Measurements from ENCODE around the gene PIK3R2. TPM values are rescaled to one million over a fixed set of nuclear protein-coding genes. Genes with fewer than 3 reads are reported as not detected.

The PIK3R2 gene
- total and polyA plus RNA-seq, 2 of the 13 experiments (the other 11 are each of a cell fraction or from before 2014, with no cell fraction given): 18.6 to 25.3 TPM

DNA sequence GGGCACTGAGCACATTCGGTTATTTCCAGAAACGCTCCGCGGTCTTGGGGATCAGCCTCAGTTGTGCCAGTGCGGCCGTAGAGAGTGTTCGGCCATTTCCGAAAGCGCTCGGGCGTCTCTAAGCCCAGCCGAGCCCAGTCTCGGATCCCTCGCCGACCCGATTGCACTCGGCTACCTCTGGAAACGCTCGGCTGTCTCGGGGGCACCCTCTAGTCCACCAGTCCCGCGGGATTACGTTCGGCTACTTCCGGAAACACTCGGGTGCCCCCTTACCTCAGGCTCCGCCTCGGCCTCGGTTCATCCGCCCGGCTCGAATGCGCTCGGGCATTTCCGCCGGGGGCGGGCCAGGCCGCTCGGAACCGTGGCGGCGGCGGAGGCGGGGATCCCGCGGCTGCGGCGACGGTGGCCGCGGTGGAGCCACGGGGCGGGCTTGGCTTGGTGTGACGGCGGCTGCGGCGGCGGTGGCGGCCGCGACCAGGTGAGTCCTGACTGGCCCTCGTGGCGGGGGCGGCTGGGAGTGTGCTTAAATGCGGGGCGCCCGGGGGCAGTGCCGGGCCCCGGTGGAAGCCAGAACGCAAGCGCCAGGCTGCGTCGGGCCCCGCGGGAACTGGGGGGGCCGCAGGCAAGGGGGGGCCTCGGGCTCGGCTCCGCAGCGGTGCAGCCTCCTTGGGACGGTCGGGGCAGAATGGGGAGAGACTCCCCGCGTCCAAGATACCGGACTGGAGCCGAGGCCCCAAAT lies at the start of gene PIK3R2 (continued):
- no peak for TF ChIP-seq ZNF383 (CRISPR knock-in tag; IDR thresholded peaks at IDR 0.05; ENCODE audit: borderline replicate concordance)
- TF ChIP-seq, protein P1, sequence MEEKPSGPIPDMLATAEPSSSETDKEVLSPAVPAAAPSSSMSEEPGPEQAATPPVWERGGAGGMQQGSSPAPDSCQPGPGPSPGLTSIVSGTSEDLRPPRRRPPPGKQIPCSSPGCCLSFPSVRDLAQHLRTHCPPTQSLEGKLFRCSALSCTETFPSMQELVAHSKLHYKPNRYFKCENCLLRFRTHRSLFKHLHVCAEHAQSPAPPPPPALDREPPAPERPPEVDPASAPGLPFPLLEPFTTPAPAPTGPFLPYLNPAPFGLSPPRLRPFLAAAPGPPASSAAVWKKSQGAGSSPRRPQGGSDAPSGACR (CRISPR knock-in tag; IDR thresholded peaks at IDR 0.05): no peak
- no peak for TF ChIP-seq KDM6A (CRISPR knock-in tag; IDR thresholded peaks at IDR 0.05; ENCODE audit: low read depth)
- peak; percentile 49; the same call in 1 of the 2 replicates for TF ChIP-seq MEIS2 (CRISPR knock-in tag; IDR thresholded peaks at IDR 0.05)
- TF ChIP-seq KDM5B (CRISPR knock-in tag; IDR thresholded peaks at IDR 0.05; ENCODE audit: borderline replicate concordance): peak; percentile 71
- TF ChIP-seq, protein P2, sequence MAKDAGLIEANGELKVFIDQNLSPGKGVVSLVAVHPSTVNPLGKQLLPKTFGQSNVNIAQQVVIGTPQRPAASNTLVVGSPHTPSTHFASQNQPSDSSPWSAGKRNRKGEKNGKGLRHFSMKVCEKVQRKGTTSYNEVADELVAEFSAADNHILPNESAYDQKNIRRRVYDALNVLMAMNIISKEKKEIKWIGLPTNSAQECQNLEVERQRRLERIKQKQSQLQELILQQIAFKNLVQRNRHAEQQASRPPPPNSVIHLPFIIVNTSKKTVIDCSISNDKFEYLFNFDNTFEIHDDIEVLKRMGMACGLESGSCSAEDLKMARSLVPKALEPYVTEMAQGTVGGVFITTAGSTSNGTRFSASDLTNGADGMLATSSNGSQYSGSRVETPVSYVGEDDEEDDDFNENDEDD (CRISPR knock-in tag; IDR thresholded peaks at IDR 0.05; ENCODE audit: borderline replicate concordance): peak; percentile 35; the same call in 1 of the 2 replicates
- TF ChIP-seq HNRNPL (IDR thresholded peaks at IDR 0.05; ENCODE audit: low read depth, low read length): no peak
- TF ChIP-seq SOX6 (IDR thresholded peaks at IDR 0.05): no peak
- TF ChIP-seq SOX6 (CRISPR knock-in tag; IDR thresholded peaks at IDR 0.05): no peak
- no peak for TF ChIP-seq ZEB1 (IDR thresholded peaks at IDR 0.05; ENCODE audit: insufficient replicate concordance, low read depth)
- no peak for TF ChIP-seq MED1 (CRISPR knock-in tag; IDR thresholded peaks at IDR 0.05)
- TF ChIP-seq, protein P3, sequence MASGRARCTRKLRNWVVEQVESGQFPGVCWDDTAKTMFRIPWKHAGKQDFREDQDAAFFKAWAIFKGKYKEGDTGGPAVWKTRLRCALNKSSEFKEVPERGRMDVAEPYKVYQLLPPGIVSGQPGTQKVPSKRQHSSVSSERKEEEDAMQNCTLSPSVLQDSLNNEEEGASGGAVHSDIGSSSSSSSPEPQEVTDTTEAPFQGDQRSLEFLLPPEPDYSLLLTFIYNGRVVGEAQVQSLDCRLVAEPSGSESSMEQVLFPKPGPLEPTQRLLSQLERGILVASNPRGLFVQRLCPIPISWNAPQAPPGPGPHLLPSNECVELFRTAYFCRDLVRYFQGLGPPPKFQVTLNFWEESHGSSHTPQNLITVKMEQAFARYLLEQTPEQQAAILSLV (CRISPR knock-in tag; IDR thresholded peaks at IDR 0.05; ENCODE audit: borderline replicate concordance): peak; percentile 26; the same call in 1 of the 2 replicates
- TF ChIP-seq, protein P4, sequence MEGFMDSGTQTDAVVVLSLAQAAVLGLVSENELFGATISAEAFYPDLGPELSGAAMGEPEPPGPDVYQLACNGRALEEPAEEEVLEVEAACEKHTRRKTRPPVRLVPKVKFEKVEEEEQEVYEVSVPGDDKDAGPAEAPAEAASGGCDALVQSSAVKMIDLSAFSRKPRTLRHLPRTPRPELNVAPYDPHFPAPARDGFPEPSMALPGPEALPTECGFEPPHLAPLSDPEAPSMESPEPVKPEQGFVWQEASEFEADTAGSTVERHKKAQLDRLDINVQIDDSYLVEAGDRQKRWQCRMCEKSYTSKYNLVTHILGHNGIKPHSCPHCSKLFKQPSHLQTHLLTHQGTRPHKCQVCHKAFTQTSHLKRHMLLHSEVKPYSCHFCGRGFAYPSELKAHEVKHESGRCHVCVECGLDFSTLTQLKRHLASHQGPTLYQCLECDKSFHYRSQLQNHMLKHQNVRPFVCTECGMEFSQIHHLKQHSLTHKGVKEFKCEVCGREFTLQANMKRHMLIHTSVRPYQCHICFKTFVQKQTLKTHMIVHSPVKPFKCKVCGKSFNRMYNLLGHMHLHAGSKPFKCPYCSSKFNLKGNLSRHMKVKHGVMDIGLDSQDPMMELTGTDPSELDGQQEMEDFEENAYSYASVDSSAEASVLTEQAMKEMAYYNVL (CRISPR knock-in tag; IDR thresholded peaks at IDR 0.05; ENCODE audit: borderline replicate concordance): peak; percentile 35; the same call in 1 of the 2 replicates
- TF ChIP-seq ZNF33A (CRISPR knock-in tag; IDR thresholded peaks at IDR 0.05; ENCODE audit: borderline replicate concordance): no peak
- TF ChIP-seq, protein P5, sequence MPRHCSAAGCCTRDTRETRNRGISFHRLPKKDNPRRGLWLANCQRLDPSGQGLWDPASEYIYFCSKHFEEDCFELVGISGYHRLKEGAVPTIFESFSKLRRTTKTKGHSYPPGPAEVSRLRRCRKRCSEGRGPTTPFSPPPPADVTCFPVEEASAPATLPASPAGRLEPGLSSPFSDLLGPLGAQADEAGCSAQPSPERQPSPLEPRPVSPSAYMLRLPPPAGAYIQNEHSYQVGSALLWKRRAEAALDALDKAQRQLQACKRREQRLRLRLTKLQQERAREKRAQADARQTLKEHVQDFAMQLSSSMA (CRISPR knock-in tag; IDR thresholded peaks at IDR 0.05): no peak
- TF ChIP-seq, protein P6, sequence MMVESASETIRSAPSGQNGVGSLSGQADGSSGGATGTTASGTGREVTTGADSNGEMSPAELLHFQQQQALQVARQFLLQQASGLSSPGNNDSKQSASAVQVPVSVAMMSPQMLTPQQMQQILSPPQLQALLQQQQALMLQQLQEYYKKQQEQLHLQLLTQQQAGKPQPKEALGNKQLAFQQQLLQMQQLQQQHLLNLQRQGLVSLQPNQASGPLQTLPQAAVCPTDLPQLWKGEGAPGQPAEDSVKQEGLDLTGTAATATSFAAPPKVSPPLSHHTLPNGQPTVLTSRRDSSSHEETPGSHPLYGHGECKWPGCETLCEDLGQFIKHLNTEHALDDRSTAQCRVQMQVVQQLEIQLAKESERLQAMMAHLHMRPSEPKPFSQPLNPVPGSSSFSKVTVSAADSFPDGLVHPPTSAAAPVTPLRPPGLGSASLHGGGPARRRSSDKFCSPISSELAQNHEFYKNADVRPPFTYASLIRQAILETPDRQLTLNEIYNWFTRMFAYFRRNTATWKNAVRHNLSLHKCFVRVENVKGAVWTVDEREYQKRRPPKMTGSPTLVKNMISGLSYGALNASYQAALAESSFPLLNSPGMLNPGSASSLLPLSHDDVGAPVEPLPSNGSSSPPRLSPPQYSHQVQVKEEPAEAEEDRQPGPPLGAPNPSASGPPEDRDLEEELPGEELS (CRISPR knock-in tag; IDR thresholded peaks at IDR 0.05): no peak
- TF ChIP-seq SUZ12 (IDR thresholded peaks at IDR 0.05; ENCODE audit: low read depth, low read length): no peak
- no peak for TF ChIP-seq HDAC6 (IDR thresholded peaks at IDR 0.05; ENCODE audit: low read depth, low read length)
- 0 out of 2 replicates have a peak, but pooled peaks have one; percentile 27 for TF ChIP-seq ZNF124 (CRISPR knock-in tag; IDR thresholded peaks at IDR 0.05)
- peak; percentile 68; the same call in 1 of the 2 replicates for TF ChIP-seq ZNF441 (CRISPR knock-in tag; IDR thresholded peaks at IDR 0.05; ENCODE audit: borderline replicate concordance)
